ENCODE data around the gene WWOX. TPM values are rescaled to one million over a fixed set of nuclear protein-coding genes. Genes with fewer than 3 reads are reported as not detected.

The WWOX gene
- total and polyA plus RNA-seq, 2 of the 8 experiments (the other 6 are each of a cell fraction or from before 2014, with no cell fraction given) = 5.4 to 16.7 TPM

DNA sequence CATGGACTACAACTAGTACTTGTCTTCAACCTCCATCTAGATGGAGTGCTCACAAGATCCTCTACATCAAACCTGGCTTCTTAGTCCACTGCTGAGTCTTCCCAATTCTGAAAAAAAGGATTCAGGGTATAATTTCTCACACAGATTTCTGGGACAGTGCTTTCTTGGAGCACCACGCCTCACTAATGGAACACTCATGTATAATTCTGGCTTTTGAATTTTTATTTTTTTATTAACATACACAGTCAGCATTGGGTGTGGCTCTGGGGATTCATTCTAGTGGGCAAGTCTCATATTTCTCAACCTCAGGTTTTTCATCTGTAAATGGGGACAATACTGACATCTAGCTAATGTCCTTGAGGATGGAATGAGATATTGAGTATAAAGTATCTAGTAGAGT lies 696.0 kb downstream of the WWOX start:
- H3K27me3 ChIP-seq (replicated peaks in 1 of 4; ENCODE audit: control insufficient read depth in 3 of 4, extremely low read depth in 1 of 4, insufficient read depth in 3 of 4, low read length in 3 of 4) = no peaks in the 10 kb centered on the region; a peak in 1 of 7 replicates
- H2AFZ ChIP-seq (ENCODE audit: low read length) = no peak overlapping the region
- FAIRE-seq = no peak
- CTCF ChIA-PET (ENCODE audit: partially characterized antibody) = no interaction called here
- TF ChIP-seq, protein P1, sequence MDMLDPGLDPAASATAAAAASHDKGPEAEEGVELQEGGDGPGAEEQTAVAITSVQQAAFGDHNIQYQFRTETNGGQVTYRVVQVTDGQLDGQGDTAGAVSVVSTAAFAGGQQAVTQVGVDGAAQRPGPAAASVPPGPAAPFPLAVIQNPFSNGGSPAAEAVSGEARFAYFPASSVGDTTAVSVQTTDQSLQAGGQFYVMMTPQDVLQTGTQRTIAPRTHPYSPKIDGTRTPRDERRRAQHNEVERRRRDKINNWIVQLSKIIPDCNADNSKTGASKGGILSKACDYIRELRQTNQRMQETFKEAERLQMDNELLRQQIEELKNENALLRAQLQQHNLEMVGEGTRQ (IDR thresholded peaks at IDR 0.05; ENCODE audit: low read length) = no peak
- TF ChIP-seq MAFK (IDR thresholded peaks at IDR 0.05; ENCODE audit: low read depth, low read length) = no peak
- no peaks in the 10 kb centered on the region for H3K9me3 ChIP-seq (ENCODE audit: insufficient read depth in 2 of 2, low read depth in 1 of 2, low read length in 1 of 2)
- no peak for DNase-seq (ENCODE audit: low read depth in 1 of 2, low spot score in 2 of 2)
- H4K91ac ChIP-seq (replicated peaks; ENCODE audit: insufficient read length, low read length) = no peak overlapping the region
- H4K20me1 ChIP-seq (replicated peaks in 1 of 2; ENCODE audit: control insufficient read depth in 1 of 2, insufficient read depth in 2 of 2, low read length in 2 of 2) = no peaks in the 10 kb centered on the region
- no peak overlapping the region for H3K23ac ChIP-seq (ENCODE audit: insufficient read length)
- H2AK5ac ChIP-seq (ENCODE audit: low read depth, low read length) = no peak overlapping the region
- no peaks in the 10 kb centered on the region for H3K36me3 ChIP-seq (ENCODE audit: control insufficient read depth in 2 of 4, insufficient read depth in 4 of 4, low read length in 3 of 4)
- no peak overlapping the region for H2BK120ac ChIP-seq (replicated peaks; ENCODE audit: low read depth, low read length)
- H4K8ac ChIP-seq (ENCODE audit: extremely low read depth, insufficient read depth, low read length) = no peak overlapping the region
- H3K79me2 ChIP-seq (ENCODE audit: control insufficient read depth in 1 of 2, insufficient read depth in 2 of 2, low read length in 2 of 2) = no peaks in the 10 kb centered on the region
- no peak overlapping the region for H3K14ac ChIP-seq (ENCODE audit: insufficient read length)
- H3K27ac ChIP-seq (ENCODE audit: low read depth, low read length) = no peak overlapping the region
- H3K79me1 ChIP-seq (ENCODE audit: low read depth, low read length) = no peaks in the 10 kb centered on the region
- H3K18ac ChIP-seq (ENCODE audit: extremely low read depth, low read length) = no peak overlapping the region
- H3K56ac ChIP-seq (replicated peaks; ENCODE audit: insufficient read length, low read depth, low read length) = no peak overlapping the region
- no peak overlapping the region for H3K9ac ChIP-seq (replicated peaks in 1 of 4; ENCODE audit: extremely low read depth in 1 of 4, low read depth in 3 of 4, low read length in 3 of 4)
- no peak overlapping the region for H3K4me3 ChIP-seq (ENCODE audit: extremely low read depth in 1 of 4, insufficient read depth in 2 of 4, low read depth in 3 of 4, low read length in 4 of 4)
- H2BK20ac ChIP-seq (ENCODE audit: low read length) = no peak overlapping the region
- peaks cover 0 to 3% (median 0%) of the 10 kb centered on the region in 4 experiments; a peak in 2 of 7 replicates for H3K4me1 ChIP-seq (replicated peaks in 1 of 4; ENCODE audit: control insufficient read depth in 3 of 4, insufficient read depth in 4 of 4, low read length in 3 of 4)
- H3K23me2 ChIP-seq (ENCODE audit: low read depth, low read length) = no peaks in the 10 kb centered on the region
- WGBS, 2 experiments (ENCODE audit: extremely low coverage in 1 of 2, insufficient coverage in 1 of 2, insufficient read length in 1 of 2, insufficient replicate concordance in 2 of 2, low coverage in 1 of 2, low lambda C conversion rate in 2 of 2, missing lambda C conversion rate in 1 of 2) = 90% methylated on average over 1 of the region's 1 CpG; no CpG with 5 or more reads in 1 of the 2 experiments
- no peak overlapping the region for H3K4me2 ChIP-seq (ENCODE audit: insufficient read depth in 1 of 2, low read depth in 2 of 2, low read length in 2 of 2)
- no peak overlapping the region for H4K5ac ChIP-seq (ENCODE audit: insufficient read length, low read depth, low read length)
- POLR2A ChIA-PET (ENCODE audit: partially characterized antibody) = no interaction called here
- no peak overlapping the region for H2BK15ac ChIP-seq (ENCODE audit: low read length)
- no peak overlapping the region for H3K4ac ChIP-seq (replicated peaks; ENCODE audit: insufficient read length, low read depth, low read length)
- H2BK5ac ChIP-seq (ENCODE audit: low read depth, low read length) = no peak overlapping the region
- no peak overlapping the region for H2BK12ac ChIP-seq (ENCODE audit: low read depth, low read length)

Data from H1 (cell line).